ENCODE results near the gene NFIX. TPM values are rescaled to one million over a fixed set of nuclear protein-coding genes. Genes with fewer than 3 reads are reported as not detected.

Gene NFIX
- total and polyA plus RNA-seq, 2 of the 13 experiments (the other 11 are each of a cell fraction or from before 2014, with no cell fraction given): 3.4 to 5.4 TPM

DNA sequence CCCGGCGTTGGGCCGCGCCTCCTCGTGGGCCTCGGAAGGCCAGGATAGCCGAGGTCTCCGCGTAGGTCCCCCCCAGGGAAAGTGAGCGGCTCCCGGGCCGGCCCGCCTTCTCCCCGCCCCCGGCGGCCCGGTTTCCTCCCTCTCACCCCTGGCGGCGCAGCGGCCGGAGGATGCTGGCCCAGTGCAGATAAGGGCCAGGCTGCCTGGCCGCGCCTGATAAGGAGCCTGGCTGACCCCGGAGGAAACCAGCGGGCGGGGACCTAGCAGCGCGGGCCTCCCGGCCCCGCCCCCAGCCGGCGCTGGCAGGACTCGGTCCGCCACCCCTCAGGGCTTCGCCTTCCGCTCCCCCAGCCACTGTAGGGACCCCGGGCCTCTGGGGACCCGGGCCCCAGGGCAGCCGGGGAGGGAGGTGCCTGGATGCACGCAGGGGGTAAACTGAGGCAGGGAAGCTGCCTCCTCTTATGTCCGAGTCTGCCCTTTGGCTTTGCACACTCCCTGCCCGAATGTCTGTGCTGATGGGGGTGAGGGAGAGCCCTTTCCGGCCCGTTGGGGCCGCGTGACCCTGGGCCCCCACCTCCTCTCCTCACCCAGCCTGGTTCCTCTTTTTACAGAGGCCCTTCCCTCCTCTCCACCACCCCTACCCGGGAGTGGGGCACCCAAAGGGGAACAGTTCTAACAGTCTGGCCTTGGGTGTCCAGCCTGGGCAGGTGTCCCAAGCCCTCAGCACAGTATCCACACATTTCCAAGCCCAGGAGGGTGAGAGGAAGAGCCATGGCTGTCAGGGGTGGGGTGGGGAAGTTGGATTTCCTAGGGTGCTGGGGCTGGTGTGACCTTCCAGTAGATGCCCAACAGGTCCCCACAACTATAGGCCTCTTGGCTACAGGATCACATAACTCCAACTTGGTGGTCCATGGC, 107.6 kb downstream of the NFIX start, which contains the start of gene LYL1 (continued):
- TF ChIP-seq, protein P1, sequence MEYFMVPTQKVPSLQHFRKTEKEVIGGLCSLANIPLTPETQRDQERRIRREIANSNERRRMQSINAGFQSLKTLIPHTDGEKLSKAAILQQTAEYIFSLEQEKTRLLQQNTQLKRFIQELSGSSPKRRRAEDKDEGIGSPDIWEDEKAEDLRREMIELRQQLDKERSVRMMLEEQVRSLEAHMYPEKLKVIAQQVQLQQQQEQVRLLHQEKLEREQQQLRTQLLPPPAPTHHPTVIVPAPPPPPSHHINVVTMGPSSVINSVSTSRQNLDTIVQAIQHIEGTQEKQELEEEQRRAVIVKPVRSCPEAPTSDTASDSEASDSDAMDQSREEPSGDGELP (IDR thresholded peaks at IDR 0.05; ENCODE audit: borderline replicate concordance, low read depth): no peak
- TF ChIP-seq, protein P2, sequence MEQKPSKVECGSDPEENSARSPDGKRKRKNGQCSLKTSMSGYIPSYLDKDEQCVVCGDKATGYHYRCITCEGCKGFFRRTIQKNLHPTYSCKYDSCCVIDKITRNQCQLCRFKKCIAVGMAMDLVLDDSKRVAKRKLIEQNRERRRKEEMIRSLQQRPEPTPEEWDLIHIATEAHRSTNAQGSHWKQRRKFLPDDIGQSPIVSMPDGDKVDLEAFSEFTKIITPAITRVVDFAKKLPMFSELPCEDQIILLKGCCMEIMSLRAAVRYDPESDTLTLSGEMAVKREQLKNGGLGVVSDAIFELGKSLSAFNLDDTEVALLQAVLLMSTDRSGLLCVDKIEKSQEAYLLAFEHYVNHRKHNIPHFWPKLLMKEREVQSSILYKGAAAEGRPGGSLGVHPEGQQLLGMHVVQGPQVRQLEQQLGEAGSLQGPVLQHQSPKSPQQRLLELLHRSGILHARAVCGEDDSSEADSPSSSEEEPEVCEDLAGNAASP (CRISPR knock-in tag; IDR thresholded peaks at IDR 0.05; ENCODE audit: borderline replicate concordance): no peak
- peak; percentile 52; the same call in 1 of the 2 replicates for TF ChIP-seq SAP130 (CRISPR knock-in tag; IDR thresholded peaks at IDR 0.05; ENCODE audit: low read depth)
- TF ChIP-seq, protein P3, sequence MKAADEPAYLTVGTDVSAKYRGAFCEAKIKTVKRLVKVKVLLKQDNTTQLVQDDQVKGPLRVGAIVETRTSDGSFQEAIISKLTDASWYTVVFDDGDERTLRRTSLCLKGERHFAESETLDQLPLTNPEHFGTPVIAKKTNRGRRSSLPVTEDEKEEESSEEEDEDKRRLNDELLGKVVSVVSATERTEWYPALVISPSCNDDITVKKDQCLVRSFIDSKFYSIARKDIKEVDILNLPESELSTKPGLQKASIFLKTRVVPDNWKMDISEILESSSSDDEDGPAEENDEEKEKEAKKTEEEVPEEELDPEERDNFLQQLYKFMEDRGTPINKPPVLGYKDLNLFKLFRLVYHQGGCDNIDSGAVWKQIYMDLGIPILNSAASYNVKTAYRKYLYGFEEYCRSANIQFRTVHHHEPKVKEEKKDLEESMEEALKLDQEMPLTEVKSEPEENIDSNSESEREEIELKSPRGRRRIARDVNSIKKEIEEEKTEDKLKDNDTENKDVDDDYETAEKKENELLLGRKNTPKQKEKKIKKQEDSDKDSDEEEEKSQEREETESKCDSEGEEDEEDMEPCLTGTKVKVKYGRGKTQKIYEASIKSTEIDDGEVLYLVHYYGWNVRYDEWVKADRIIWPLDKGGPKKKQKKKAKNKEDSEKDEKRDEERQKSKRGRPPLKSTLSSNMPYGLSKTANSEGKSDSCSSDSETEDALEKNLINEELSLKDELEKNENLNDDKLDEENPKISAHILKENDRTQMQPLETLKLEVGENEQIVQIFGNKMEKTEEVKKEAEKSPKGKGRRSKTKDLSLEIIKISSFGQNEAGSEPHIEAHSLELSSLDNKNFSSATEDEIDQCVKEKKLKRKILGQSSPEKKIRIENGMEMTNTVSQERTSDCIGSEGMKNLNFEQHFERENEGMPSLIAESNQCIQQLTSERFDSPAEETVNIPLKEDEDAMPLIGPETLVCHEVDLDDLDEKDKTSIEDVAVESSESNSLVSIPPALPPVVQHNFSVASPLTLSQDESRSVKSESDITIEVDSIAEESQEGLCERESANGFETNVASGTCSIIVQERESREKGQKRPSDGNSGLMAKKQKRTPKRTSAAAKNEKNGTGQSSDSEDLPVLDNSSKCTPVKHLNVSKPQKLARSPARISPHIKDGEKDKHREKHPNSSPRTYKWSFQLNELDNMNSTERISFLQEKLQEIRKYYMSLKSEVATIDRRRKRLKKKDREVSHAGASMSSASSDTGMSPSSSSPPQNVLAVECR (CRISPR knock-in tag; IDR thresholded peaks at IDR 0.05; ENCODE audit: borderline replicate concordance): peak; percentile 72
- TF ChIP-seq, protein P4, sequence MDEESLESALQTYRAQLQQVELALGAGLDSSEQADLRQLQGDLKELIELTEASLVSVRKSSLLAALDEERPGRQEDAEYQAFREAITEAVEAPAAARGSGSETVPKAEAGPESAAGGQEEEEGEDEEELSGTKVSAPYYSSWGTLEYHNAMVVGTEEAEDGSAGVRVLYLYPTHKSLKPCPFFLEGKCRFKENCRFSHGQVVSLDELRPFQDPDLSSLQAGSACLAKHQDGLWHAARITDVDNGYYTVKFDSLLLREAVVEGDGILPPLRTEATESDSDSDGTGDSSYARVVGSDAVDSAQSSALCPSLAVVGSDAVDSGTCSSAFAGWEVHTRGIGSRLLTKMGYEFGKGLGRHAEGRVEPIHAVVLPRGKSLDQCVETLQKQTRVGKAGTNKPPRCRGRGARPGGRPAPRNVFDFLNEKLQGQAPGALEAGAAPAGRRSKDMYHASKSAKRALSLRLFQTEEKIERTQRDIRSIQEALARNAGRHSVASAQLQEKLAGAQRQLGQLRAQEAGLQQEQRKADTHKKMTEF (CRISPR knock-in tag; IDR thresholded peaks at IDR 0.05): peak; percentile 58; the same call in 1 of the 2 replicates
- TF ChIP-seq KDM3A (CRISPR knock-in tag; IDR thresholded peaks at IDR 0.05; ENCODE audit: low read depth): no peak
- TF ChIP-seq SRSF1 (optimal IDR thresholded peaks at IDR 0.05; ENCODE audit: low read depth, low read length): peak; percentile 64
- TF ChIP-seq, protein P5, sequence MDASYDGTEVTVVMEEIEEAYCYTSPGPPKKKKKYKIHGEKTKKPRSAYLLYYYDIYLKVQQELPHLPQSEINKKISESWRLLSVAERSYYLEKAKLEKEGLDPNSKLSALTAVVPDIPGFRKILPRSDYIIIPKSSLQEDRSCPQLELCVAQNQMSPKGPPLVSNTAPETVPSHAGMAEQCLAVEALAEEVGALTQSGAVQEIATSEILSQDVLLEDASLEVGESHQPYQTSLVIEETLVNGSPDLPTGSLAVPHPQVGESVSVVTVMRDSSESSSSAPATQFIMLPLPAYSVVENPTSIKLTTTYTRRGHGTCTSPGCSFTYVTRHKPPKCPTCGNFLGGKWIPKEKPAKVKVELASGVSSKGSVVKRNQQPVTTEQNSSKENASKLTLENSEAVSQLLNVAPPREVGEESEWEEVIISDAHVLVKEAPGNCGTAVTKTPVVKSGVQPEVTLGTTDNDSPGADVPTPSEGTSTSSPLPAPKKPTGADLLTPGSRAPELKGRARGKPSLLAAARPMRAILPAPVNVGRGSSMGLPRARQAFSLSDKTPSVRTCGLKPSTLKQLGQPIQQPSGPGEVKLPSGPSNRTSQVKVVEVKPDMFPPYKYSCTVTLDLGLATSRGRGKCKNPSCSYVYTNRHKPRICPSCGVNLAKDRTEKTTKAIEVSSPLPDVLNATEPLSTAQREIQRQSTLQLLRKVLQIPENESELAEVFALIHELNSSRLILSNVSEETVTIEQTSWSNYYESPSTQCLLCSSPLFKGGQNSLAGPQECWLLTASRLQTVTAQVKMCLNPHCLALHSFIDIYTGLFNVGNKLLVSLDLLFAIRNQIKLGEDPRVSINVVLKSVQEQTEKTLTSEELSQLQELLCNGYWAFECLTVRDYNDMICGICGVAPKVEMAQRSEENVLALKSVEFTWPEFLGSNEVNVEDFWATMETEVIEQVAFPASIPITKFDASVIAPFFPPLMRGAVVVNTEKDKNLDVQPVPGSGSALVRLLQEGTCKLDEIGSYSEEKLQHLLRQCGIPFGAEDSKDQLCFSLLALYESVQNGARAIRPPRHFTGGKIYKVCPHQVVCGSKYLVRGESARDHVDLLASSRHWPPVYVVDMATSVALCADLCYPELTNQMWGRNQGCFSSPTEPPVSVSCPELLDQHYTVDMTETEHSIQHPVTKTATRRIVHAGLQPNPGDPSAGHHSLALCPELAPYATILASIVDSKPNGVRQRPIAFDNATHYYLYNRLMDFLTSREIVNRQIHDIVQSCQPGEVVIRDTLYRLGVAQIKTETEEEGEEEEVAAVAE (CRISPR knock-in tag; IDR thresholded peaks at IDR 0.05; ENCODE audit: borderline replicate concordance): peak; percentile 13; the same call in 1 of the 2 replicates
- peak; percentile 62 for TF ChIP-seq AGO1 (IDR thresholded peaks at IDR 0.05; ENCODE audit: low read depth, low read length, poor library complexity, severe bottlenecking)
- TF ChIP-seq SP5 (CRISPR knock-in tag; IDR thresholded peaks at IDR 0.05; ENCODE audit: borderline replicate concordance, low read depth): peak; percentile 72; the same call in 1 of the 2 replicates
- no peak for TF ChIP-seq ZNF562 (CRISPR knock-in tag; IDR thresholded peaks at IDR 0.05; ENCODE audit: borderline replicate concordance)
